Gastrocnemius medialis (tissue), 4 donors: Measurements from ENCODE around the gene NSMCE1. TPM values are rescaled to one million over a fixed set of nuclear protein-coding genes. Genes with fewer than 3 reads are reported as not detected.

Source experiments
- ATAC-seq, 2 donors: fragments of 150-250 bp; one replicate each; pipeline ENCODE4 v1.9.1; 2016
- DNase-seq, 2 donors: peaks; one replicate each; pipeline ENCODE4 v3.0.0-alpha.2; 2019
- H3K27ac ChIP-seq, 4 donors: fragments of 200-600 bp; sonication (generic); 1 replicate in 1 of 4; 2 replicates in 3 of 4; pipeline ENCODE4 v1.5.1; 2016 to 2018; ENCODE audit warnings: mild to moderate bottlenecking in 2 of 4, moderate library complexity in 1 of 4
- H3K27me3 ChIP-seq, 3 donors: fragments of 200-600 bp; sonication (generic) in 2 of 3; 1 replicate in 1 of 3; 2 replicates in 2 of 3; pipeline versions ENCODE4 v1.5.1 to v1.6.0; 2016 to 2019; ENCODE audit warnings: mild to moderate bottlenecking in 1 of 3, moderate library complexity in 1 of 3
- H3K36me3 ChIP-seq, 2 donors: fragments of 200-600 bp; sonication (generic) in 1 of 2; one replicate each; pipeline ENCODE4 v1.5.1; 2017 to 2018
- H3K4me1 ChIP-seq, 2 donors: fragments of 200-600 bp; sonication (generic) in 1 of 2; one replicate each; pipeline ENCODE4 v1.5.1; 2016 to 2017; ENCODE audit warnings: mild to moderate bottlenecking in 2 of 2
- H3K4me3 ChIP-seq, 4 donors: fragments of 200-600 bp; sonication (generic) in 3 of 4; 1 replicate in 1 of 4; 2 replicates in 3 of 4; pipeline ENCODE4 v1.5.1; 2016 to 2019; ENCODE audit warnings: mild to moderate bottlenecking in 2 of 4
- H3K9me3 ChIP-seq, 3 donors: fragments of 200-600 bp; sonication (generic) in 2 of 3; 1 replicate in 1 of 3; 2 replicates in 2 of 3; pipeline ENCODE4 v1.5.1; 2016 to 2019
- POLR2A ChIP-seq, 2 donors: fragments of 450-650 bp; IDR thresholded peaks; one replicate each; pipeline ENCODE4 v1.6.1; 2017; ENCODE audit warnings: antibody characterized with exemption in 2 of 2, mild to moderate bottlenecking in 2 of 2, moderate library complexity in 2 of 2
- in situ Hi-C, 4 donors: fragments of 200-750 bp; cut with MboI; loops; one replicate each; pipeline versions ENCODE4 v1.15.0 to v1.8.0; 2017; ENCODE audit warnings: low sequenced_read_pairs in 4 of 4
- intact Hi-C: fragments of 100-400 bp; cut with DNase I; formaldehyde crosslinking; loops from one replicate; pipeline ENCODE4 v1.15.1; 2023; ENCODE audit warnings: low total_unique reads
- total RNA-seq, 4 donors: library from RNA; depleted of rRNA; stranded (reverse); fragments of >200 nt; gene quantifications; one replicate each; pipeline versions ENCODE4 v1.1.0 to v1.2.3, GENCODE V29; 2016
- TF ChIP-seq, protein P1 (sequence below), 5 experiments: fragments of 450-650 bp in 3 of 5; fragments of 200-600 bp in 2 of 5; sonication (generic) in 2 of 5; IDR thresholded peaks in 4 of 5; conservative IDR thresholded peaks in 1 of 5; 1 replicate in 4 of 5; 2 replicates in 1 of 5; pipeline ENCODE4 v1.5.1; 2016 to 2019; ENCODE audit warnings: antibody characterized with exemption in 5 of 5, mild to moderate bottlenecking in 3 of 5, moderate library complexity in 3 of 5

NSMCE1 gene
- total RNA-seq, 4 donors from 2014 or later: 20.2 to 29.1 (median 22.0) TPM

DNA sequence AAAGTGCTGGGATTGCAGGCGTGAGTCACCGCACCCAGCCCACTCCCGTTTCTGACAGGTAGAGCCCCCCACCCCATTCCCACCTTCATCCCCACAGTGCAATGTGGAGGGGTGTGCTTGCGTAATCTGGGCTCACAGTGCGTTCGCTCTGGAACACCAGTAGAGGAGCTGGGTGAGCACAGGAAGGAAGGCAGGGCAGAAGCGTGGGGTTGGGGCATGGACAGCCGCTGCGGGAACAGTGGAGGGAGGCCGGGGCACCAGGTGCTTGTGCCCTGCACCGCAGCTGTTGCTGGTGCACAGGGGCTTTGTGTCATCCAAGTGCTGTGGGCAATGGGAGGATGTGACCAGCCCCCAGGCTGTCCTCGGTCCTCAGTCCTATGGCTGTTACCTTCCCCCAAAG lies 40.5 kb downstream of the NSMCE1 start:
- no peak for ATAC-seq
- H3K4me1 ChIP-seq: peaks cover 18% of the 10 kb centered on the region in 2 donors
- in situ Hi-C loops: loop anchor here in 1 of 4 donors (25.0 kb wide), 1 partner anchor 134 kb away; no protein-coding TSS in a partner anchor
- H3K9me3 ChIP-seq: no peaks in the 10 kb centered on the region
- no peaks in the 10 kb centered on the region for H3K27me3 ChIP-seq
- intact Hi-C loops: loop anchor here (2.0 kb wide), 1 partner anchor 25 kb away; the partner anchor contains the start of gene KDM8
- no peak for TF ChIP-seq POLR2A (IDR thresholded peaks at IDR 0.05)
- TF ChIP-seq, protein P1, sequence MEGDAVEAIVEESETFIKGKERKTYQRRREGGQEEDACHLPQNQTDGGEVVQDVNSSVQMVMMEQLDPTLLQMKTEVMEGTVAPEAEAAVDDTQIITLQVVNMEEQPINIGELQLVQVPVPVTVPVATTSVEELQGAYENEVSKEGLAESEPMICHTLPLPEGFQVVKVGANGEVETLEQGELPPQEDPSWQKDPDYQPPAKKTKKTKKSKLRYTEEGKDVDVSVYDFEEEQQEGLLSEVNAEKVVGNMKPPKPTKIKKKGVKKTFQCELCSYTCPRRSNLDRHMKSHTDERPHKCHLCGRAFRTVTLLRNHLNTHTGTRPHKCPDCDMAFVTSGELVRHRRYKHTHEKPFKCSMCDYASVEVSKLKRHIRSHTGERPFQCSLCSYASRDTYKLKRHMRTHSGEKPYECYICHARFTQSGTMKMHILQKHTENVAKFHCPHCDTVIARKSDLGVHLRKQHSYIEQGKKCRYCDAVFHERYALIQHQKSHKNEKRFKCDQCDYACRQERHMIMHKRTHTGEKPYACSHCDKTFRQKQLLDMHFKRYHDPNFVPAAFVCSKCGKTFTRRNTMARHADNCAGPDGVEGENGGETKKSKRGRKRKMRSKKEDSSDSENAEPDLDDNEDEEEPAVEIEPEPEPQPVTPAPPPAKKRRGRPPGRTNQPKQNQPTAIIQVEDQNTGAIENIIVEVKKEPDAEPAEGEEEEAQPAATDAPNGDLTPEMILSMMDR (IDR thresholded peaks at IDR 0.05 in 4 of 5, conservative IDR thresholded peaks at IDR 0.05 in 1 of 5): no peak
- DNase-seq: no peak
- H3K27ac ChIP-seq: no peak overlapping the region
- peaks cover 0 to 9% of the 10 kb centered on the region in 2 donors for H3K36me3 ChIP-seq
- no peak overlapping the region for H3K4me3 ChIP-seq

DNA sequence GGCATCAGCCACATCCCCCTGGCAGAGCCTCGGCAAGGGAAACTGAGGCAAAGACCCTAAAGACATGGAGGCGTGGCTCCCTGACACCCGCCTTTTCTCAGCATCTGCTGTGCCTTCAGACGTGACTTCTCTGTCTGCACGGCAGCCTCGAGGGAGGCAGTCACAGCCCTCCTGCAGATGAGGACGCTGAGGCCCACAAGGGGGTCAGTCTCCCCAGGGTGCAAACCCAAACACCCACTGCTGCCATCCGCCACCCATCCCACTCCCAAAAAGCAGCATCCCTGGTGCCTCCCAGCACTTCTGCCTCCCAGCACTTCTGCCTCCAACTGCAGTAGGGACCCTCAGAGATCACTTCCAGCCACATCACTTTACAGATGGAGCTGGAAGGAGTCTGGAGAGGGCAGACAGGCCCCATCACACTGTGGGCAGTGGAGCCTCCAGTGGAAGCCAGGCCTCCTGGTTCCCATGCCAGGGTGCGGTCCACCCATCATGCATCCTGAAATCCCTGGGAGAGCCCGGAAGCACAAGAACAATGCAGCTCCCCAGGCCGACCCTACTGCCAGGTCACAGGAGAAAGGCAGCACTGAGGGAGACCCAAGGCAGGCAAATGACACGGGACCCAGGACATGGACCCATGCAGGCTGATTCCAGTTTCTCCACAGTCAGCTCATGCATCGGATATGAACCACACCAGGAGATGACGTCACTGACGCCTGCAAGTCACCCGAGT lies 41.4 kb downstream of the NSMCE1 start:
- no peaks in the 10 kb centered on the region for H3K27me3 ChIP-seq
- ATAC-seq: no peak
- H3K27ac ChIP-seq: no peak overlapping the region
- H3K36me3 ChIP-seq: peaks cover 0 to 3% of the 10 kb centered on the region in 2 donors
- no peak for TF ChIP-seq POLR2A (IDR thresholded peaks at IDR 0.05)
- TF ChIP-seq, protein P1 (IDR thresholded peaks at IDR 0.05 in 4 of 5, conservative IDR thresholded peaks at IDR 0.05 in 1 of 5): no peak
- intact Hi-C loops (no loop called here), in situ Hi-C loops (loop anchor here in 1 of 4 donors (25.0 kb wide), 1 partner anchor 135 kb away; no protein-coding TSS in a partner anchor)
- no peak overlapping the region for H3K4me3 ChIP-seq
- H3K4me1 ChIP-seq: peaks cover 26 to 27% of the 10 kb centered on the region in 2 donors
- no peaks in the 10 kb centered on the region for H3K9me3 ChIP-seq
- DNase-seq: no peak

DNA sequence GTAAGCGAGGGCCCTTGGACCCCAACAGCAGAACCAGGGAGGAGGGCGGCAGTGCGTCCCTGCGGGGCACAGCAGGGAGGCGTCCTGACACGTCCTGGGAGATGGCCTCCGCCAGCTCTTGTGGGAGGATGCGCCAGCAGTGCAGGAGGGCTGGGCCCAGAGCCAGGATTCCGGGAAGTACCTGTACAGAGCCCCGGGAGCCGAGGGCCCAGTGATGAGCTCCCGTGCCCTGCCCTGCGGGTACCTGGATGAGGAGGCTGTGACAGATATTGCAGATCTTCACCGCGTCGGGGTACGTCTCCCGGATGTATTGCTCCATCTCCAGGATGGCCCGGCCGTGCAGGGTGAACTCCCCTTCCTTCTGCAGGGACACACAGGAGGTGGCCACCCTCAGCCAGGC lies 42.1 kb downstream of the NSMCE1 start:
- no peak overlapping the region for H3K27ac ChIP-seq
- DNase-seq (no peak), ATAC-seq (no peak)
- in situ Hi-C loops (loop anchor here in 1 of 4 donors (25.0 kb wide), 1 partner anchor 136 kb away; no protein-coding TSS in a partner anchor), intact Hi-C loops (no loop called here)
- peaks cover 26 to 34% of the 10 kb centered on the region in 2 donors for H3K4me1 ChIP-seq
- H3K36me3 ChIP-seq: no peaks in the 10 kb centered on the region
- TF ChIP-seq POLR2A (IDR thresholded peaks at IDR 0.05): no peak
- TF ChIP-seq, protein P1 (IDR thresholded peaks at IDR 0.05 in 4 of 5, conservative IDR thresholded peaks at IDR 0.05 in 1 of 5): no peak
- H3K4me3 ChIP-seq: no peak overlapping the region
- no peaks in the 10 kb centered on the region for H3K9me3 ChIP-seq
- no peaks in the 10 kb centered on the region for H3K27me3 ChIP-seq

DNA sequence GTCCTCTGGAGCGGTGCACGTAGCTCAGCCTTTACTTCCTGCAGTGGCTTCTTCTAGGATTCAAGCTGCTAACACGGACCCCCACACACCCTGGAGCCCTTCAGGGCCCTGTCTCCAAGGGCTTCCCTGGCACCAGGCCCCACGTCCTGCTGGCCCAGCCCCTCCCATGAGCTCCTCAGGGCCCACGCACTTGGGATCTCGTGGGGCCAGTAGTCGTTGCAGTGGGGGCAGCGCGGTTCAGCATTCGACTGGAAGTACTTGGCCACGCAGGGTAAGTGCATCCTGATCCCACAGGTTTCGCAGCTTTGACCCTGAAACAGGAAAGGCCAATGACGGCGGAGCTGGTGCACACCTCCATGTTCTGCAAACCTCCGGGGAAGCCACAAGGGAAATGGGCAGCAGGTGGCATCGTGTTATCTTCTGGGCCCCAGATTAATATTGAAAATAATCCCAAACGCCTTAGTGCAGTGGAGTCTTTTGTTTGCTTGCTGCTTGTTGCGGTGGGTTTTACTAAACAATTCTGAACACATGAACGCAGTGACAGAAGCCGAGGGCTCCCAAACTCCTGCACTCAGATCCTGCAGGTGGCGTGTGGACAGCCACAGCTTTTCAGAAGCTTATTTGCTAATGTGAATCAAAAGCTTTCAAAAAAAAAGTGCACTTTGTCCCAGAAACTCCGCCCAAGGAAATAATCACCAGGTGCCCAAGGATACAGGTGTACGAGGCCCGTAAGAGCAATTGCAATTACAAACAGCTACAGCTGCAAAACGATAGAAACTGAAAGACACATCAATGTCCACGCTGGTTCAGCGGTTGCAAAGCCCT lies 42.8 kb downstream of the NSMCE1 start:
- intact Hi-C loops (no loop called here), in situ Hi-C loops (loop anchor here in 1 of 4 donors (25.0 kb wide), 1 partner anchor 137 kb away; no protein-coding TSS in a partner anchor)
- H3K27me3 ChIP-seq: no peaks in the 10 kb centered on the region
- no peak for ATAC-seq
- H3K4me1 ChIP-seq: peaks cover 26 to 34% of the 10 kb centered on the region in 2 donors
- no peaks in the 10 kb centered on the region for H3K36me3 ChIP-seq
- TF ChIP-seq POLR2A (IDR thresholded peaks at IDR 0.05): no peak
- TF ChIP-seq, protein P1 (IDR thresholded peaks at IDR 0.05 in 4 of 5, conservative IDR thresholded peaks at IDR 0.05 in 1 of 5): no peak
- H3K4me3 ChIP-seq: no peak overlapping the region
- H3K9me3 ChIP-seq: no peaks in the 10 kb centered on the region
- no peak overlapping the region for H3K27ac ChIP-seq
- no peak for DNase-seq
